Measurements from ENCODE around the gene SYCP2L. TPM values are rescaled to one million over a fixed set of nuclear protein-coding genes. Genes with fewer than 3 reads are reported as not detected.

SYCP2L gene
- total and polyA plus RNA-seq, 9 of the 15 experiments (the other 6 are each of a cell fraction or from before 2014, with no cell fraction given), result 12.4 to 46.9 (median 22.0) TPM

GRCh38 chr6:10886691-10887502 is at the start of gene SYCP2L (continued):
- no peak for TF ChIP-seq JUNB (CRISPR knock-in tag; conservative IDR thresholded peaks at IDR 0.05)
- peak in 1 of 2 experiments; percentile 33; a peak in 1 of 4 replicates for TF ChIP-seq TRIM24 (IDR thresholded peaks at IDR 0.05)
- TF ChIP-seq FOXJ3 (CRISPR knock-in tag; IDR thresholded peaks at IDR 0.05), result no peak
- TF ChIP-seq EZH2 (IDR thresholded peaks at IDR 0.05; ENCODE audit: borderline replicate concordance, low read depth, low read length), result no peak
- TF ChIP-seq, protein P1, sequence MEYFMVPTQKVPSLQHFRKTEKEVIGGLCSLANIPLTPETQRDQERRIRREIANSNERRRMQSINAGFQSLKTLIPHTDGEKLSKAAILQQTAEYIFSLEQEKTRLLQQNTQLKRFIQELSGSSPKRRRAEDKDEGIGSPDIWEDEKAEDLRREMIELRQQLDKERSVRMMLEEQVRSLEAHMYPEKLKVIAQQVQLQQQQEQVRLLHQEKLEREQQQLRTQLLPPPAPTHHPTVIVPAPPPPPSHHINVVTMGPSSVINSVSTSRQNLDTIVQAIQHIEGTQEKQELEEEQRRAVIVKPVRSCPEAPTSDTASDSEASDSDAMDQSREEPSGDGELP (CRISPR knock-in tag; IDR thresholded peaks at IDR 0.05; ENCODE audit: borderline replicate concordance), result peak; percentile 84
- TF ChIP-seq, protein P2, sequence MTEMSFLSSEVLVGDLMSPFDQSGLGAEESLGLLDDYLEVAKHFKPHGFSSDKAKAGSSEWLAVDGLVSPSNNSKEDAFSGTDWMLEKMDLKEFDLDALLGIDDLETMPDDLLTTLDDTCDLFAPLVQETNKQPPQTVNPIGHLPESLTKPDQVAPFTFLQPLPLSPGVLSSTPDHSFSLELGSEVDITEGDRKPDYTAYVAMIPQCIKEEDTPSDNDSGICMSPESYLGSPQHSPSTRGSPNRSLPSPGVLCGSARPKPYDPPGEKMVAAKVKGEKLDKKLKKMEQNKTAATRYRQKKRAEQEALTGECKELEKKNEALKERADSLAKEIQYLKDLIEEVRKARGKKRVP (CRISPR knock-in tag; IDR thresholded peaks at IDR 0.05), result no peak
- peak; percentile 56 for TF ChIP-seq ZNF511 (CRISPR knock-in tag; IDR thresholded peaks at IDR 0.05)
- no peak for TF ChIP-seq ZNF707 (CRISPR knock-in tag; conservative IDR thresholded peaks at IDR 0.05)
- no peak for TF ChIP-seq XRCC4 (IDR thresholded peaks at IDR 0.05; ENCODE audit: extremely low read depth, insufficient read depth, insufficient read length)
- TF ChIP-seq HMGXB4 (CRISPR knock-in tag; IDR thresholded peaks at IDR 0.05), result peak; percentile 74; the same call in 1 of the 2 replicates
- TF ChIP-seq ZNF586 (CRISPR knock-in tag; conservative IDR thresholded peaks at IDR 0.05), result no peak
- TF ChIP-seq LEF1 (IDR thresholded peaks at IDR 0.05), result 0 out of 2 replicates have a peak, but pooled peaks have one; percentile 12
- no peak for TF ChIP-seq ZNF277 (CRISPR knock-in tag; IDR thresholded peaks at IDR 0.05; ENCODE audit: borderline replicate concordance)
- no peak for TF ChIP-seq RUNX1 (IDR thresholded peaks at IDR 0.05; ENCODE audit: low read depth)
- no peak for TF ChIP-seq RBM25 (IDR thresholded peaks at IDR 0.05; ENCODE audit: low read depth, low read length, severe bottlenecking)
- TF ChIP-seq PHB2 (IDR thresholded peaks at IDR 0.05; ENCODE audit: low read depth), result no peak; the same call in 1 of the 2 replicates
- TF ChIP-seq, protein P3, sequence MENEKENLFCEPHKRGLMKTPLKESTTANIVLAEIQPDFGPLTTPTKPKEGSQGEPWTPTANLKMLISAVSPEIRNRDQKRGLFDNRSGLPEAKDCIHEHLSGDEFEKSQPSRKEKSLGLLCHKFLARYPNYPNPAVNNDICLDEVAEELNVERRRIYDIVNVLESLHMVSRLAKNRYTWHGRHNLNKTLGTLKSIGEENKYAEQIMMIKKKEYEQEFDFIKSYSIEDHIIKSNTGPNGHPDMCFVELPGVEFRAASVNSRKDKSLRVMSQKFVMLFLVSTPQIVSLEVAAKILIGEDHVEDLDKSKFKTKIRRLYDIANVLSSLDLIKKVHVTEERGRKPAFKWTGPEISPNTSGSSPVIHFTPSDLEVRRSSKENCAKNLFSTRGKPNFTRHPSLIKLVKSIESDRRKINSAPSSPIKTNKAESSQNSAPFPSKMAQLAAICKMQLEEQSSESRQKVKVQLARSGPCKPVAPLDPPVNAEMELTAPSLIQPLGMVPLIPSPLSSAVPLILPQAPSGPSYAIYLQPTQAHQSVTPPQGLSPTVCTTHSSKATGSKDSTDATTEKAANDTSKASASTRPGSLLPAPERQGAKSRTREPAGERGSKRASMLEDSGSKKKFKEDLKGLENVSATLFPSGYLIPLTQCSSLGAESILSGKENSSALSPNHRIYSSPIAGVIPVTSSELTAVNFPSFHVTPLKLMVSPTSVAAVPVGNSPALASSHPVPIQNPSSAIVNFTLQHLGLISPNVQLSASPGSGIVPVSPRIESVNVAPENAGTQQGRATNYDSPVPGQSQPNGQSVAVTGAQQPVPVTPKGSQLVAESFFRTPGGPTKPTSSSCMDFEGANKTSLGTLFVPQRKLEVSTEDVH (IDR thresholded peaks at IDR 0.05; ENCODE audit: low read depth, partially characterized antibody), result peak; percentile 65
- peak; percentile 82 for TF ChIP-seq PHF8 (IDR thresholded peaks at IDR 0.05; ENCODE audit: borderline replicate concordance, low read length)
- no peak for TF ChIP-seq SMC3 (conservative IDR thresholded peaks at IDR 0.05; ENCODE audit: insufficient read depth, low read depth, low read length)
